HEK293 (cell line): ENCODE data around the gene RIOK1.

Experiments
- CTCF ChIA-PET: fragments of 350-600 bp; formaldehyde crosslinking; extraction: SDS; loops from one replicate; lab custom pipeline; 2021; ENCODE audit warnings: antibody characterized with exemption; lab: Yijun Ruan, JAX
- POLR2A ChIA-PET: fragments of 300-600 bp; formaldehyde crosslinking; extraction: SDS; loops from one replicate; lab custom pipeline; 2020; ENCODE audit warnings: antibody characterized with exemption, inconsistent platforms; lab: Yijun Ruan, JAX
- H3K27ac ChIP-seq: fragments of 200-500 bp; sonication (Bioruptor generic); 2 replicates; pipeline ENCODE4 v1.5.1; 2014; ENCODE audit warnings: low read depth, low read length, control low read depth, inconsistent platforms; ENCODE audit errors: extremely low read depth
- H3K36me3 ChIP-seq, 2 experiments: fragments of 200-500 bp in 1 of 2; sonication (Bioruptor generic) in 1 of 2; 1 replicate in 1 of 2; 2 replicates in 1 of 2; pipeline ENCODE4 v1.5.1; 2014 to 2017; ENCODE audit warnings: inconsistent platforms in 2 of 2, low read length in 2 of 2; ENCODE audit not compliant: control insufficient read depth in 2 of 2, insufficient read depth in 1 of 2
- H3K4me1 ChIP-seq: fragments of 200-500 bp; sonication (Bioruptor generic); 2 replicates; pipeline ENCODE4 v1.5.1; 2014; ENCODE audit warnings: mild to moderate bottlenecking, low read length, inconsistent platforms; ENCODE audit not compliant: control insufficient read depth, insufficient read depth
- H3K4me3 ChIP-seq: 2 replicates; pipeline ENCODE4 v1.5.1; 2011; ENCODE audit warnings: low read depth, mild to moderate bottlenecking, control low read depth, low read length, moderate library complexity
- H3K9me3 ChIP-seq: fragments of 200-500 bp; sonication (Bioruptor generic); 2 replicates; pipeline ENCODE4 v1.5.1; 2014; ENCODE audit warnings: low read depth, low read length, inconsistent platforms; ENCODE audit not compliant: control insufficient read depth, insufficient read depth
- EGR2 ChIP-seq: fragments of 450-650 bp; formaldehyde crosslinking; IDR thresholded peaks from 2 replicates; pipeline ENCODE4 v1.5.1; 2016; ENCODE audit warnings: low read depth, missing biosample characterization, missing genetic modification characterization
- FEZF1 ChIP-seq: fragments of 450-650 bp; formaldehyde crosslinking; IDR thresholded peaks from 2 replicates; pipeline ENCODE4 v1.5.1; 2016; ENCODE audit warnings: missing biosample characterization, missing genetic modification characterization
- KLF16 ChIP-seq: fragments of 450-650 bp; formaldehyde crosslinking; IDR thresholded peaks from 2 replicates; pipeline ENCODE4 v1.5.1; 2017; ENCODE audit warnings: missing biosample characterization, missing genetic modification characterization
- MYNN ChIP-seq: fragments of 450-650 bp; formaldehyde crosslinking; IDR thresholded peaks from 2 replicates; pipeline ENCODE4 v1.5.1; 2016; ENCODE audit warnings: missing biosample characterization, missing genetic modification characterization, borderline replicate concordance
- OSR2 ChIP-seq: fragments of 450-650 bp; formaldehyde crosslinking; IDR thresholded peaks from 2 replicates; pipeline ENCODE4 v1.5.1; 2016; ENCODE audit warnings: missing biosample characterization, missing genetic modification characterization
- PRDM1 ChIP-seq: fragments of 450-650 bp; formaldehyde crosslinking; IDR thresholded peaks from 2 replicates; pipeline ENCODE4; 2016; ENCODE audit warnings: missing biosample characterization, missing genetic modification characterization
- SALL2 ChIP-seq: fragments of 450-650 bp; formaldehyde crosslinking; IDR thresholded peaks from 2 replicates; pipeline ENCODE4 v1.5.0; 2017; ENCODE audit warnings: missing biosample characterization, mild to moderate bottlenecking, missing genetic modification characterization, borderline replicate concordance
- TCF7L2 ChIP-seq: IDR thresholded peaks from 2 replicates; pipeline ENCODE4 v1.6.1; 2011; ENCODE audit warnings: low read depth, mild to moderate bottlenecking, inconsistent platforms, low read length, moderate library complexity, borderline replicate concordance
- ZBTB7A ChIP-seq: fragments of 450-650 bp; formaldehyde crosslinking; IDR thresholded peaks from 2 replicates; pipeline ENCODE4 v1.5.1; 2016; ENCODE audit warnings: low read depth, missing biosample characterization, missing genetic modification characterization
- ZFHX2 ChIP-seq: fragments of 450-650 bp; formaldehyde crosslinking; conservative IDR thresholded peaks from 2 replicates; pipeline ENCODE4 v1.5.1; 2016; ENCODE audit warnings: missing biosample characterization, missing genetic modification characterization
- ZIC2 ChIP-seq: fragments of 450-650 bp; formaldehyde crosslinking; IDR thresholded peaks from 2 replicates; pipeline ENCODE4 v1.5.1; 2016; ENCODE audit warnings: missing biosample characterization, missing genetic modification characterization
- ZNF114 ChIP-seq: fragments of 450-650 bp; formaldehyde crosslinking; IDR thresholded peaks from 2 replicates; pipeline ENCODE4 v1.5.0; 2017; ENCODE audit warnings: missing biosample characterization, missing genetic modification characterization
- ZNF311 ChIP-seq: fragments of 450-650 bp; formaldehyde crosslinking; IDR thresholded peaks from 2 replicates; pipeline ENCODE4 v1.5.1; 2017; ENCODE audit warnings: missing biosample characterization, missing genetic modification characterization, borderline replicate concordance
- ZNF335 ChIP-seq: fragments of 450-650 bp; formaldehyde crosslinking; conservative IDR thresholded peaks from 2 replicates; pipeline ENCODE4 v1.5.1; 2016; ENCODE audit warnings: missing biosample characterization, missing genetic modification characterization
- ZNF366 ChIP-seq: fragments of 450-650 bp; formaldehyde crosslinking; conservative IDR thresholded peaks from 2 replicates; pipeline ENCODE4 v1.5.1; 2016; ENCODE audit warnings: missing biosample characterization, missing genetic modification characterization
- ZNF423 ChIP-seq: fragments of 450-650 bp; formaldehyde crosslinking; IDR thresholded peaks from 2 replicates; pipeline ENCODE4 v1.5.1; 2016; ENCODE audit warnings: missing biosample characterization, missing genetic modification characterization
- ZNF600 ChIP-seq: fragments of 450-650 bp; formaldehyde crosslinking; IDR thresholded peaks from 2 replicates; pipeline ENCODE4 v1.5.1; 2016; ENCODE audit warnings: missing biosample characterization, missing genetic modification characterization
- ZNF623 ChIP-seq: fragments of 450-650 bp; formaldehyde crosslinking; IDR thresholded peaks from 2 replicates; pipeline ENCODE4 v1.5.1; 2016; ENCODE audit warnings: missing biosample characterization, missing genetic modification characterization
- ZNF664 ChIP-seq: fragments of 450-650 bp; formaldehyde crosslinking; IDR thresholded peaks from 2 replicates; pipeline ENCODE4 v1.5.1; 2016; ENCODE audit warnings: missing biosample characterization, missing genetic modification characterization
- ZNF785 ChIP-seq: fragments of 450-650 bp; formaldehyde crosslinking; IDR thresholded peaks from 2 replicates; pipeline ENCODE4 v1.5.1; 2016; ENCODE audit warnings: missing biosample characterization, missing genetic modification characterization
- TF ChIP-seq, protein P1 (sequence below): fragments of 450-650 bp; formaldehyde crosslinking; IDR thresholded peaks from 2 replicates; pipeline ENCODE4 v1.5.1; 2016; ENCODE audit warnings: missing biosample characterization, missing genetic modification characterization
- TF ChIP-seq, protein P2 (sequence below): fragments of 450-650 bp; formaldehyde crosslinking; IDR thresholded peaks from 2 replicates; pipeline ENCODE4 v1.5.1; 2017; ENCODE audit warnings: missing biosample characterization, missing genetic modification characterization
- TF ChIP-seq, protein P3 (sequence below): fragments of 450-650 bp; formaldehyde crosslinking; IDR thresholded peaks from 2 replicates; pipeline ENCODE4 v1.5.1; 2016; ENCODE audit warnings: missing biosample characterization, missing genetic modification characterization

RIOK1 gene

DNA sequence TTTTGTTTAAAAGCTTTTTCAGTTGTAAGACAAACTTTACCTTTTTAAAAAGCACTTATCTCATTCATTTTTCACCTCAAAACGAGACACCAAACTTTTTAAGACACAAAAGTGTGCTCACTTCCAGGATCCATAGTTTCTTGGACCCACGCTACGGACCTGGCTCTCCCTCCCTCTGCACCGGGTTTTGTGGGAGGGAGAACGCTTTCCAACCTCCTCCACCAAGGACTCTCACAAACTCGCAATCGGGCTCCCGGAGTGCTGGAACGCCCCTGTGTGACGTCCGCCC, 502 bp upstream of the RIOK1 start:
- H3K4me1 ChIP-seq = peaks cover 7% of the 10 kb centered on the region
- no peaks in the 10 kb centered on the region for H3K9me3 ChIP-seq
- H3K4me3 ChIP-seq = peak overlapping the region; percentile 70
- TF ChIP-seq EGR2 (0 out of 2 replicates have a peak, but pooled peaks have one; percentile 45), ZIC2 (tag by site-specific recombination) (no peak), FEZF1 (tag by site-specific recombination) (no peak), ZFHX2 (tag by site-specific recombination) (peak; percentile 52), TCF7L2 (no peak), ZBTB7A (tag by site-specific recombination) (no peak), KLF16 (tag by site-specific recombination) (no peak), SALL2 (no peak), ZNF785 (tag by site-specific recombination) (no peak), ZNF114 (tag by site-specific recombination) (no peak)
- TF ChIP-seq, protein P1, sequence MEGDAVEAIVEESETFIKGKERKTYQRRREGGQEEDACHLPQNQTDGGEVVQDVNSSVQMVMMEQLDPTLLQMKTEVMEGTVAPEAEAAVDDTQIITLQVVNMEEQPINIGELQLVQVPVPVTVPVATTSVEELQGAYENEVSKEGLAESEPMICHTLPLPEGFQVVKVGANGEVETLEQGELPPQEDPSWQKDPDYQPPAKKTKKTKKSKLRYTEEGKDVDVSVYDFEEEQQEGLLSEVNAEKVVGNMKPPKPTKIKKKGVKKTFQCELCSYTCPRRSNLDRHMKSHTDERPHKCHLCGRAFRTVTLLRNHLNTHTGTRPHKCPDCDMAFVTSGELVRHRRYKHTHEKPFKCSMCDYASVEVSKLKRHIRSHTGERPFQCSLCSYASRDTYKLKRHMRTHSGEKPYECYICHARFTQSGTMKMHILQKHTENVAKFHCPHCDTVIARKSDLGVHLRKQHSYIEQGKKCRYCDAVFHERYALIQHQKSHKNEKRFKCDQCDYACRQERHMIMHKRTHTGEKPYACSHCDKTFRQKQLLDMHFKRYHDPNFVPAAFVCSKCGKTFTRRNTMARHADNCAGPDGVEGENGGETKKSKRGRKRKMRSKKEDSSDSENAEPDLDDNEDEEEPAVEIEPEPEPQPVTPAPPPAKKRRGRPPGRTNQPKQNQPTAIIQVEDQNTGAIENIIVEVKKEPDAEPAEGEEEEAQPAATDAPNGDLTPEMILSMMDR (tag by site-specific recombination) = no peak
- peaks cover 12 to 25% of the 10 kb centered on the region in 2 experiments for H3K36me3 ChIP-seq
- CTCF ChIA-PET = interaction anchor here (0.6 to 3.1 kb wide), 12 partner anchors 12 to 991 kb away, joined by 3 to 26 read pairs (median 4); no protein-coding TSS in a partner anchor
- POLR2A ChIA-PET = interaction anchor here (0.9 to 2.6 kb wide), 23 partner anchors 12 to 702 kb away, joined by 3 to 30 read pairs (median 5); partner anchors contain the start of genes BLOC1S5, DSP, SNRNP48 and SSR1
- peak overlapping the region; percentile 93 for H3K27ac ChIP-seq

GRCh38 chr6:7390226-7390878, 744 bp downstream of the RIOK1 start:
- H3K4me1 ChIP-seq = peaks cover 7% of the 10 kb centered on the region
- H3K4me3 ChIP-seq = peak overlapping the region; percentile 70
- no peaks in the 10 kb centered on the region for H3K9me3 ChIP-seq
- TF ChIP-seq ZNF623 (peak; percentile 60), ZNF335 (peak; percentile 2; the same call in 1 of the 2 replicates), OSR2 (tag by site-specific recombination) (no peak), ZNF366 (tag by site-specific recombination) (no peak), ZNF311 (tag by site-specific recombination) (no peak), PRDM1 (tag by site-specific recombination) (0 out of 2 replicates have a peak, but pooled peaks have one; percentile 33), ZNF600 (tag by site-specific recombination) (no peak), ZNF664 (tag by site-specific recombination) (peak; percentile 45; the same call in 1 of the 2 replicates), ZNF423 (no peak), EGR2 (no peak), ZFHX2 (tag by site-specific recombination) (no peak), MYNN (tag by site-specific recombination) (no peak)
- TF ChIP-seq, protein P1 (tag by site-specific recombination) = no peak
- TF ChIP-seq, protein P2, sequence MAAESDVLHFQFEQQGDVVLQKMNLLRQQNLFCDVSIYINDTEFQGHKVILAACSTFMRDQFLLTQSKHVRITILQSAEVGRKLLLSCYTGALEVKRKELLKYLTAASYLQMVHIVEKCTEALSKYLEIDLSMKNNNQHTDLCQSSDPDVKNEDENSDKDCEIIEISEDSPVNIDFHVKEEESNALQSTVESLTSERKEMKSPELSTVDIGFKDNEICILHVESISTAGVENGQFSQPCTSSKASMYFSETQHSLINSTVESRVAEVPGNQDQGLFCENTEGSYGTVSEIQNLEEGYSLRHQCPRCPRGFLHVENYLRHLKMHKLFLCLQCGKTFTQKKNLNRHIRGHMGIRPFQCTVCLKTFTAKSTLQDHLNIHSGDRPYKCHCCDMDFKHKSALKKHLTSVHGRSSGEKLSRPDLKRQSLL (tag by site-specific recombination) = peak; percentile 98
- TF ChIP-seq, protein P3, sequence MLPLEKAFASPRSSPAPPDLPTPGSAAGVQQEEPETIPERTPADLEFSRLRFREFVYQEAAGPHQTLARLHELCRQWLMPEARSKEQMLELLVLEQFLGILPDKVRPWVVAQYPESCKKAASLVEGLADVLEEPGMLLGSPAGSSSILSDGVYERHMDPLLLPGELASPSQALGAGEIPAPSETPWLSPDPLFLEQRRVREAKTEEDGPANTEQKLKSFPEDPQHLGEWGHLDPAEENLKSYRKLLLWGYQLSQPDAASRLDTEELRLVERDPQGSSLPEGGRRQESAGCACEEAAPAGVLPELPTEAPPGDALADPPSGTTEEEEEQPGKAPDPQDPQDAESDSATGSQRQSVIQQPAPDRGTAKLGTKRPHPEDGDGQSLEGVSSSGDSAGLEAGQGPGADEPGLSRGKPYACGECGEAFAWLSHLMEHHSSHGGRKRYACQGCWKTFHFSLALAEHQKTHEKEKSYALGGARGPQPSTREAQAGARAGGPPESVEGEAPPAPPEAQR (tag by site-specific recombination) = no peak
- ChIA-PET CTCF (interaction anchor here (0.5 to 3.1 kb wide), 10 partner anchors 13 to 666 kb away, joined by 3 to 26 read pairs (median 4); no protein-coding TSS in a partner anchor), POLR2A (interaction anchor here (0.5 to 2.6 kb wide), 38 partner anchors 9 to 703 kb away, joined by 3 to 30 read pairs (median 4); partner anchors contain the start of genes BLOC1S5, DSP, SNRNP48 and SSR1)
- H3K36me3 ChIP-seq = peaks cover 24 to 37% of the 10 kb centered on the region in 2 experiments
- H3K27ac ChIP-seq = peak overlapping the region; percentile 93
